Ishikawa (cell line): ENCODE data around the gene CYB5D1.

Experiments
- CEBPB ChIP-seq: IDR thresholded peaks from 2 replicates; pipeline ENCODE4 v1.6.1; 2012
- CREB1 ChIP-seq: IDR thresholded peaks from 2 replicates; pipeline ENCODE4 v1.6.1; 2012; ENCODE audit warnings: low read depth
- EGR1 ChIP-seq: IDR thresholded peaks from 2 replicates; pipeline ENCODE4 v1.6.1; 2012
- EP300 ChIP-seq: IDR thresholded peaks from 2 replicates; pipeline ENCODE4 v1.6.1; 2012; ENCODE audit warnings: borderline replicate concordance
- FOXM1 ChIP-seq: IDR thresholded peaks from 2 replicates; pipeline ENCODE4 v1.6.1; 2012; ENCODE audit warnings: low read depth, borderline replicate concordance
- NFIC ChIP-seq: IDR thresholded peaks from 2 replicates; pipeline ENCODE4 v1.6.1; 2012
- RAD21 ChIP-seq: IDR thresholded peaks from 2 replicates; pipeline ENCODE4 v1.6.1; 2012; ENCODE audit warnings: low read depth
- TAF1 ChIP-seq: IDR thresholded peaks from 2 replicates; pipeline ENCODE4 v1.6.1; 2012; ENCODE audit warnings: low read depth, mild to moderate bottlenecking
- TCF12 ChIP-seq: IDR thresholded peaks from 2 replicates; pipeline ENCODE4 v1.6.1; 2012; ENCODE audit warnings: low read depth
- TEAD4 ChIP-seq: IDR thresholded peaks from 2 replicates; pipeline ENCODE4 v1.6.1; 2012
- YY1 ChIP-seq: IDR thresholded peaks from 2 replicates; pipeline ENCODE4 v1.6.1; 2012; ENCODE audit warnings: low read depth
- ZBTB7A ChIP-seq: IDR thresholded peaks from 2 replicates; pipeline ENCODE4 v1.6.1; 2012; ENCODE audit warnings: low read depth
- TF ChIP-seq, protein P1 (sequence below): IDR thresholded peaks from 2 replicates; pipeline ENCODE4 v1.6.1; 2012
- TF ChIP-seq, protein P2 (sequence below): IDR thresholded peaks from 2 replicates; pipeline ENCODE4 v1.6.1; 2012
- TF ChIP-seq, protein P3 (sequence below): IDR thresholded peaks from 2 replicates; pipeline ENCODE4 v1.6.1; 2012; ENCODE audit warnings: low read depth, mild to moderate bottlenecking

CYB5D1 gene

DNA sequence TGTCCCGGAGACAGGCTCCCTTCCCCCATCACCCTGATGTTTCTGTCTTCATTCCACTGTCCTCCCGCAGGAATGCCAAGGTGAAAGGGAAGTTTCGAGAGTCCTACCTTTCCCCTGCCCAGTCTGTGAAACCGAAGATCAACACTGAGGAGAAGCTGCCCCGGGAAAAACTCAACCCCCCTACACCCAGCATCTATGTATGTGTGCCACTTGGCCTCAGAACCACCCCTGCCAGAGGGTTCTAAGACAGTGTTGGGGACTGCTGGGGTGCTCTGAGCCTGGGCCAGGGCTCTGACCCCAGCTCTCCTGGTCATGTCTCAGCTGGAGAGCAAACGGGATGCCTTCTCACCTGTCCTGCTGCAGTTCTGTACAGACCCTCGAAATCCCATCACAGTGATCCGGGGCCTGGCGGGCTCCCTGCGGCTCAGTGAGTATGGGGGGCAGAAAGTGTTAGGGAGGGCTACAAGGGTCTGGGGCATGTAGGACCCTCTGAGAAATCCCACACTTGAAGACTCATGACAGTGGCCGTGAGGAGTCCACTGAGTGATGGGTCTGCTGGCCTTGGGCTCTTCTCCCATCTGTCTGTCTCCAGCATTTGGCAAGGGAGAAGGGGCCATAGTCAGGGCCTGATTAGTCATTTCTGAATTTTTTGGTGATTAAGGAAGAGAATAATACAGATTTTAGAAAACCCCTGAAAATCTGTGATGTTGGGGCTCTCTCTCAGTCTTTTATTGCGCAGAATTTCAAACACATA, 7.9 kb upstream of the CYB5D1 start:
- TF ChIP-seq EGR1 (no peak), ZBTB7A (no peak), CEBPB (no peak), YY1 (no peak)

DNA sequence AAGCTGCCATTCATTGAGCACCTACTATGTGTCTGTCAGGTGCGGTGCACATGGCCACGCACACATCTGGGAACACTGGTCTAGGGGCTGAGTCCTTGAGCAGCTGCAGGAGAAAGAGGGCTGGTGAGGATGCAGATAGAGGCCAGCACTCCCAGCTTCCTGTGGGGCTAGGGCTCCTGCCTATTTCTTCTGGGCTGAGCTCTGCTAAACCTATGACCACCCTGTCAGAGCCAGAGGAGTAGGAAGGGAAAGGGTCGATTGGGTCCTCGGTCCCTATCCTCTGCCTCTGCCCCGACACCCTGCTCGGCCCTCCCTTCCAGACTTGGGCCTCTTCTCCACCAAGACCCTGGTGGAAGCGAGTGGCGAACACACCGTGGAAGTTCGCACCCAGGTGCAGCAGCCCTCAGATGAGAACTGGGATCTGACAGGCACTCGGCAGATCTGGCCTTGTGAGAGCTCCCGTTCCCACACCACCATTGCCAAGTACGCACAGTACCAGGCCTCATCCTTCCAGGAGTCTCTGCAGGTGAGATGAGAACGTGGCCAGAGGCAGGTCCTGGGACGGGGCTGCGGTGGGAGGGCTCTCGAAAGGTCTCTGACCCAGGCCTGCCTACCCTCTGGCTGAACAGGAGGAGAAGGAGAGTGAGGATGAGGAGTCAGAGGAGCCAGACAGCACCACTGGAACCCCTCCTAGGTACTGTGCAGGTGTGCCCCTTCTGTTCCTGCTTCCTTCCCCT, 6.9 kb upstream of the CYB5D1 start:
- TF ChIP-seq ZBTB7A, result no peak
- TF ChIP-seq CREB1, result no peak
- TF ChIP-seq EGR1, result no peak
- no peak for TF ChIP-seq EP300
- no peak for TF ChIP-seq TAF1
- no peak for TF ChIP-seq TEAD4
- TF ChIP-seq, protein P1, sequence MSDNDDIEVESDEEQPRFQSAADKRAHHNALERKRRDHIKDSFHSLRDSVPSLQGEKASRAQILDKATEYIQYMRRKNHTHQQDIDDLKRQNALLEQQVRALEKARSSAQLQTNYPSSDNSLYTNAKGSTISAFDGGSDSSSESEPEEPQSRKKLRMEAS, result no peak
- no peak for TF ChIP-seq FOXM1
- no peak for TF ChIP-seq NFIC
- TF ChIP-seq, protein P2, sequence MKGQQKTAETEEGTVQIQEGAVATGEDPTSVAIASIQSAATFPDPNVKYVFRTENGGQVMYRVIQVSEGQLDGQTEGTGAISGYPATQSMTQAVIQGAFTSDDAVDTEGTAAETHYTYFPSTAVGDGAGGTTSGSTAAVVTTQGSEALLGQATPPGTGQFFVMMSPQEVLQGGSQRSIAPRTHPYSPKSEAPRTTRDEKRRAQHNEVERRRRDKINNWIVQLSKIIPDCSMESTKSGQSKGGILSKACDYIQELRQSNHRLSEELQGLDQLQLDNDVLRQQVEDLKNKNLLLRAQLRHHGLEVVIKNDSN, result no peak
- TF ChIP-seq TCF12, result no peak

DNA sequence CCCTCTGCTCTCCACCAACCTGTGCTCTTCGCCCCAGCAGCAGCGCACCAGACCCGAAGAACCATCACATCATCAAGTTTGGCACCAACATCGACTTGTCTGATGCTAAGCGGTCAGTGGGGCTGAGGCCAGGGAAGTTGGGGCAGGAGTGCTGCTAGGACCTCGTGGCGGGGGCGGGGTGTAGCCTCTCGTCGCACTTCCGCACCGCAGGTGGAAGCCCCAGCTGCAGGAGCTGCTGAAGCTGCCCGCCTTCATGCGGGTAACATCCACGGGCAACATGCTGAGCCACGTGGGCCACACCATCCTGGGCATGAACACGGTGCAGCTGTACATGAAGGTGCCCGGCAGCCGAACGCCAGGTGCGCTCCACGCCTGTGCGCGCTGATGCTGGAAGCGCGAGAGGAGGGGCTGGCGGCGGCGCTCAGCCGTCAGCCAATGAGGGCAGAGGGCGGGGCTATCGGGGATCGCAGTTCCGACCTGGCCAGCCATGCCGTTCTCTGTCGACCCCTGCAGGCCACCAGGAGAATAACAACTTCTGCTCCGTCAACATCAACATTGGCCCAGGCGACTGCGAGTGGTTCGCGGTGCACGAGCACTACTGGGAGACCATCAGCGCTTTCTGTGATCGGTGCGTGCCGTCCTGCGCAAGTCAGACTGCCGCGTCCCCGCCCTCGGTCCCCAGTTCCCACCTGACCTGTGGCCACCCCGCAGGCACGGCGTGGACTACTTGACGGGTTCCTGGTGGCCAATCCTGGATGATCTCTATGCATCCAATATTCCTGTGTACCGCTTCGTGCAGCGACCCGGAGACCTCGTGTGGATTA, 6.2 kb upstream of the CYB5D1 start:
- TF ChIP-seq TCF12, result peak; percentile 59
- TF ChIP-seq YY1, result peak; percentile 61; the same call in 1 of the 2 replicates
- TF ChIP-seq NFIC, result no peak; the same call in 1 of the 2 replicates
- no peak for TF ChIP-seq CEBPB
- no peak for TF ChIP-seq EGR1
- TF ChIP-seq EP300, result no peak
- peak; percentile 97 for TF ChIP-seq RAD21
- no peak for TF ChIP-seq ZBTB7A
- TF ChIP-seq, protein P1, result peak; percentile 92
- TF ChIP-seq TAF1, result 0 out of 2 replicates have a peak, but pooled peaks have one; percentile 31
- TF ChIP-seq FOXM1, result no peak
- TF ChIP-seq CREB1, result no peak; the same call in 1 of the 2 replicates
- TF ChIP-seq, protein P3, sequence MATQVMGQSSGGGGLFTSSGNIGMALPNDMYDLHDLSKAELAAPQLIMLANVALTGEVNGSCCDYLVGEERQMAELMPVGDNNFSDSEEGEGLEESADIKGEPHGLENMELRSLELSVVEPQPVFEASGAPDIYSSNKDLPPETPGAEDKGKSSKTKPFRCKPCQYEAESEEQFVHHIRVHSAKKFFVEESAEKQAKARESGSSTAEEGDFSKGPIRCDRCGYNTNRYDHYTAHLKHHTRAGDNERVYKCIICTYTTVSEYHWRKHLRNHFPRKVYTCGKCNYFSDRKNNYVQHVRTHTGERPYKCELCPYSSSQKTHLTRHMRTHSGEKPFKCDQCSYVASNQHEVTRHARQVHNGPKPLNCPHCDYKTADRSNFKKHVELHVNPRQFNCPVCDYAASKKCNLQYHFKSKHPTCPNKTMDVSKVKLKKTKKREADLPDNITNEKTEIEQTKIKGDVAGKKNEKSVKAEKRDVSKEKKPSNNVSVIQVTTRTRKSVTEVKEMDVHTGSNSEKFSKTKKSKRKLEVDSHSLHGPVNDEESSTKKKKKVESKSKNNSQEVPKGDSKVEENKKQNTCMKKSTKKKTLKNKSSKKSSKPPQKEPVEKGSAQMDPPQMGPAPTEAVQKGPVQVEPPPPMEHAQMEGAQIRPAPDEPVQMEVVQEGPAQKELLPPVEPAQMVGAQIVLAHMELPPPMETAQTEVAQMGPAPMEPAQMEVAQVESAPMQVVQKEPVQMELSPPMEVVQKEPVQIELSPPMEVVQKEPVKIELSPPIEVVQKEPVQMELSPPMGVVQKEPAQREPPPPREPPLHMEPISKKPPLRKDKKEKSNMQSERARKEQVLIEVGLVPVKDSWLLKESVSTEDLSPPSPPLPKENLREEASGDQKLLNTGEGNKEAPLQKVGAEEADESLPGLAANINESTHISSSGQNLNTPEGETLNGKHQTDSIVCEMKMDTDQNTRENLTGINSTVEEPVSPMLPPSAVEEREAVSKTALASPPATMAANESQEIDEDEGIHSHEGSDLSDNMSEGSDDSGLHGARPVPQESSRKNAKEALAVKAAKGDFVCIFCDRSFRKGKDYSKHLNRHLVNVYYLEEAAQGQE, result no peak
- TF ChIP-seq TEAD4, result no peak
- TF ChIP-seq, protein P2, result peak; percentile 51

DNA sequence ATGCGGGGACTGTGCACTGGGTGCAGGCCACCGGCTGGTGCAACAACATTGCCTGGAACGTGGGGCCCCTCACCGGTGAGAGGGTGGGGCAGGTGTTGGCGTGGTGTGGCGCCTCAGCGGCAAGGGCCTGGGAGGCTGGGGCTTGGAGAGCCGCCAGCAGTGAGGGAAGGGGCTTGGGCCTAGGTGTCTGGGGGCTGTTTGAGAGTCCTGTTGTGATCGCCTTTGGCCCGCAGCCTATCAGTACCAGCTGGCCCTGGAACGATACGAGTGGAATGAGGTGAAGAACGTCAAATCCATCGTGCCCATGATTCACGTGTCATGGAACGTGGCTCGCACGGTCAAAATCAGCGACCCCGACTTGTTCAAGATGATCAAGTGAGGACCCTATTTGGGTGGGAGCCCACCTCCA, 5.5 kb upstream of the CYB5D1 start:
- no peak for TF ChIP-seq FOXM1
- no peak for TF ChIP-seq EP300
- TF ChIP-seq, protein P3, result no peak
- no peak for TF ChIP-seq CREB1
- TF ChIP-seq TAF1, result no peak
- TF ChIP-seq, protein P1, result no peak
- no peak for TF ChIP-seq EGR1
- TF ChIP-seq ZBTB7A, result no peak
- TF ChIP-seq RAD21, result no peak
- TF ChIP-seq TEAD4, result no peak
- TF ChIP-seq NFIC, result no peak
- TF ChIP-seq YY1, result no peak
- TF ChIP-seq, protein P2, result no peak
- TF ChIP-seq CEBPB, result no peak
- no peak for TF ChIP-seq TCF12
